GM12878 (cell line): ENCODE data around the gene SGPP2.

Experiments
- BACH1 ChIP-seq: fragments of 450-650 bp; IDR thresholded peaks from 2 replicates; pipeline ENCODE4 v1.6.1; 2017; ENCODE audit warnings: mild to moderate bottlenecking, borderline replicate concordance
- CTCF ChIP-seq, 3 experiments: IDR thresholded peaks in 2 of 3; conservative IDR thresholded peaks in 1 of 3; 2 replicates each; pipeline ENCODE4 v1.5.1; 2011; ENCODE audit warnings: low read depth in 3 of 3, low read length in 3 of 3, mild to moderate bottlenecking in 3 of 3, control low read depth in 2 of 3, moderate library complexity in 2 of 3, inconsistent platforms in 1 of 3, mixed read lengths in 1 of 3; ENCODE audit not compliant: control insufficient read depth in 2 of 3, insufficient read depth in 1 of 3; ENCODE audit errors: extremely low read depth in 1 of 3
- NFIC ChIP-seq: IDR thresholded peaks from 2 replicates; pipeline ENCODE4 v1.6.1; 2012; ENCODE audit warnings: low read depth, mild to moderate bottlenecking, inconsistent platforms, low read length, moderate library complexity
- NFXL1 ChIP-seq: fragments of 450-650 bp; IDR thresholded peaks from 2 replicates; pipeline ENCODE4 v1.6.1; 2017; ENCODE audit warnings: antibody characterized with exemption, mild to moderate bottlenecking, borderline replicate concordance
- PAX5 ChIP-seq: IDR thresholded peaks from 2 replicates; pipeline ENCODE4 v1.6.1; 2011; ENCODE audit warnings: low read depth, low read length, borderline replicate concordance
- POLR2AphosphoS2 ChIP-seq: IDR thresholded peaks from 2 replicates; pipeline ENCODE4 v1.6.1; 2011; ENCODE audit warnings: low read depth, mild to moderate bottlenecking, low read length, improper control_type of control experiment, moderate library complexity
- POLR2AphosphoS5 ChIP-seq: IDR thresholded peaks from 2 replicates; pipeline ENCODE4 v1.6.1; 2011; ENCODE audit warnings: mild to moderate bottlenecking, low read length, inconsistent platforms
- RAD21 ChIP-seq: IDR thresholded peaks from 2 replicates; pipeline ENCODE4 v1.6.1; 2011; ENCODE audit warnings: mild to moderate bottlenecking, low read depth, low read length, moderate library complexity; ENCODE audit not compliant: insufficient read depth
- RFX5 ChIP-seq: IDR thresholded peaks from 2 replicates; pipeline ENCODE4 v1.6.1; 2011; ENCODE audit warnings: low read depth, low read length, improper control_type of control experiment
- SP1 ChIP-seq: IDR thresholded peaks from one replicate; pipeline ENCODE4 v1.6.1; 2011; ENCODE audit warnings: low read depth, low read length
- TCF7 ChIP-seq: IDR thresholded peaks from 2 replicates; pipeline ENCODE4 v1.6.1; 2014; ENCODE audit warnings: antibody characterized with exemption, borderline replicate concordance

- TF ChIP-seq PAX5: no peak
- TF ChIP-seq NFIC: no peak
- no peak for TF ChIP-seq POLR2AphosphoS2
- no peak for TF ChIP-seq RFX5
- no peak for TF ChIP-seq CTCF (IDR thresholded peaks at IDR 0.05 in 2 of 3, conservative IDR thresholded peaks at IDR 0.05 in 1 of 3; ENCODE audit: control insufficient read depth in 2 of 3, extremely low read depth in 1 of 3, insufficient read depth in 1 of 3, low read depth in 3 of 3, low read length in 3 of 3)
- TF ChIP-seq POLR2AphosphoS5: no peak
- no peak for TF ChIP-seq SP1
- no peak for TF ChIP-seq BACH1
- no peak for TF ChIP-seq TCF7
- no peak for TF ChIP-seq RAD21
- no peak for TF ChIP-seq NFXL1
Observed at GRCh38 chr2:222592176-222592575, 167.8 kb downstream of the SGPP2 start.
